Epithelial cell of proximal tubule (primary cell): ENCODE results near the gene VIM. TPM values are rescaled to one million over a fixed set of nuclear protein-coding genes. Genes with fewer than 3 reads are reported as not detected.

Experiments
- DNase-seq: peaks from one replicate; pipeline ENCODE4 v3.0.0-alpha.2; 2011; ENCODE audit warnings: low read depth
- H3K4me3 ChIP-seq: 2 replicates; pipeline ENCODE4 v1.5.1; 2011; ENCODE audit warnings: low read depth, mild to moderate bottlenecking, low read length
- CTCF ChIP-seq: conservative IDR thresholded peaks from 2 replicates; pipeline ENCODE4 v1.5.1; 2012; ENCODE audit warnings: low read depth, mild to moderate bottlenecking, low read length
- total RNA-seq: library from RNA; depleted of rRNA; stranded (reverse); fragments of >200 nt; gene quantifications from 2 replicates; pipeline ENCODE4 v1.2.3, GENCODE V29; 2015

The VIM gene
- total RNA-seq, 1 donor from 2014 or later: 4,845 TPM

GRCh38 chr10:17214971-17215781 is 12.9 kb upstream of the VIM start:
- DNase-seq: no peak
- no peak overlapping the region for H3K4me3 ChIP-seq
- TF ChIP-seq CTCF: no peak

- DNase-seq: no peak
- no peak overlapping the region for H3K4me3 ChIP-seq
- no peak for TF ChIP-seq CTCF
Measured at GRCh38 chr10:17215782-17216122, 12.3 kb upstream of the VIM start.

GRCh38 chr10:17216217-17216900 is 11.7 kb upstream of the VIM start:
- no peak for TF ChIP-seq CTCF
- H3K4me3 ChIP-seq: no peak overlapping the region
- peak; percentile 98 for DNase-seq

- TF ChIP-seq CTCF: no peak
- DNase-seq: no peak
Measured at GRCh38 chr10:17216901-17217395, 11.1 kb upstream of the VIM start.

GRCh38 chr10:17217631-17218232 is 10.3 kb upstream of the VIM start:
- DNase-seq: no peak
- no peak for TF ChIP-seq CTCF
- H3K4me3 ChIP-seq: no peak overlapping the region

More at GRCh38 chr10:17216901-17217395, 11.1 kb upstream of the VIM start:
- no peak overlapping the region for H3K4me3 ChIP-seq

GRCh38 chr10:17219024-17219423 is 9.0 kb upstream of the VIM start:
- H3K4me3 ChIP-seq: no peak overlapping the region
- TF ChIP-seq CTCF: no peak
- no peak for DNase-seq
